HG03135 (cell line): ENCODE measurements around the gene ACP4.

ENCODE experiments used
- ATAC-seq: cut with Tn5 transposase; IDR thresholded peaks from one replicate; pipeline ENCODE4 v1.9.1; 2021; ENCODE audit warnings: mild to moderate bottlenecking, moderate library complexity; ENCODE audit not compliant: unreplicated experiment

The ACP4 gene

GRCh38 chr19:50839712-50840655, 49.8 kb downstream of the ACP4 start:
- ATAC-seq, result no peak

- ATAC-seq, result no peak
These were observed 51.9 kb downstream of the ACP4 start for GRCh38 chr19:50842130-50842529.

- no peak for ATAC-seq
These were observed 53.0 kb downstream of the ACP4 start for GRCh38 chr19:50843205-50843604.

GRCh38 chr19:50843701-50844221, 53.5 kb downstream of the ACP4 start:
- no peak for ATAC-seq

DNA sequence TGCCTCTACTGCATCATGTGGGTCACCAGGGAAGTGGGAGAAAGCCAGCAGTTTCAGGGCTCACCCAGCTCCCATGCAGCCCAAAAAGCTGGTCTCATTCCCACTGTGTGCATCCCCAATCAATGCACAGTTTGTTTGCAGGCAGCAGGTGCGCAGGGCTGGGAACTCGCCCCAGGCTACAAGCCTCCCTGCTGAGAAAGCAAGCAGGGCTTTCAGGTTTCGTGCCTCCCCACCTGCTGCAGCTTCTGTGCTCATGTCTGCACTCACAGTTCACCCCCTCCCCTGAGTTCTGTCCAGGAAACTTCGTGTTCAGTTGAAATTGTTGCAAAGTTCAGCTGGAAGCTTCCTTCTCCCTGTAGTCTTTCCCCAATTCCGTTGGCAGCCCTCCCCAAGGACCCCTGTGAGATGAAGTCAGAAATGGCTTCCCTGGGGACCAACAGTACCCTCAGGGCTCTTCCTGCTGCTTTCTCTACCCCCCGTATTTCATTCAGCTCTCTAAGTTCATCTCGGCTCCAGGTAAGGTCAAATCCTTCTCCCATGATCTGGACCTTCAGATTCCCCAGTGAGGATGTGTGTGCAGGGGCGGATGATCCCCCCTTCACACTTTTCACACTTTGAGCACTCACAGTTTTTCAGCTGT, 54.2 kb downstream of the ACP4 start:
- ATAC-seq, result no peak
